H1 (cell line): ENCODE data around the gene ORC6. TPM values are rescaled to one million over a fixed set of nuclear protein-coding genes. Genes with fewer than 3 reads are reported as not detected.

Experiments used
- CTCF ChIA-PET: fragments of 300-600 bp; sonication (Branson Sonifier 250); formaldehyde crosslinking; loops from one replicate; lab custom pipeline; 2021; ENCODE audit not compliant: partially characterized antibody; lab: Charles Lee
- POLR2A ChIA-PET: fragments of 300-600 bp; sonication (Branson Sonifier 250); formaldehyde crosslinking; loops from one replicate; lab custom pipeline; 2021; ENCODE audit warnings: inconsistent platforms; ENCODE audit not compliant: partially characterized antibody; lab: Charles Lee
- DNase-seq, 2 experiments: peaks; one replicate each; pipeline versions ENCODE4 v3.0.0 to v3.0.0-alpha.2; 2010 to 2022; ENCODE audit warnings: low spot score in 2 of 2, low read depth in 1 of 2, mixed read lengths in 1 of 2
- FAIRE-seq: peaks from 2 replicates; lab custom pipeline; 2011; peaks lifted over from hg19 to GRCh38; lab: Jason Lieb, UNC
- H2AFZ ChIP-seq: 2 replicates; pipeline ENCODE4 v1.8.1; 2012; ENCODE audit warnings: low read length, inconsistent platforms
- H2AK5ac ChIP-seq: 2 replicates; pipeline ENCODE4 v1.6.1; 2013; ENCODE audit warnings: low read depth, low read length
- H2BK120ac ChIP-seq: replicated peaks from 2 replicates; pipeline ENCODE3; 2013; ENCODE audit warnings: low read depth, low read length, inconsistent platforms
- H2BK12ac ChIP-seq: 2 replicates; pipeline ENCODE4 v1.6.1; 2013; ENCODE audit warnings: low read depth, low read length
- H2BK15ac ChIP-seq: 2 replicates; pipeline ENCODE4 v1.6.1; 2013; ENCODE audit warnings: low read length
- H2BK20ac ChIP-seq: 2 replicates; pipeline ENCODE4 v1.6.1; 2013; ENCODE audit warnings: low read length
- H2BK5ac ChIP-seq: 2 replicates; pipeline ENCODE4 v1.6.1; 2013; ENCODE audit warnings: low read depth, low read length
- H3K14ac ChIP-seq: 2 replicates; pipeline ENCODE4 v1.6.1; 2013; ENCODE audit warnings: inconsistent platforms; ENCODE audit not compliant: insufficient read length
- H3K18ac ChIP-seq: 2 replicates; pipeline ENCODE4 v1.6.1; 2013; ENCODE audit warnings: low read length; ENCODE audit errors: extremely low read depth
- H3K23ac ChIP-seq: 2 replicates; pipeline ENCODE4 v1.6.1; 2013; ENCODE audit warnings: inconsistent platforms; ENCODE audit not compliant: insufficient read length
- H3K23me2 ChIP-seq: 2 replicates; pipeline ENCODE4 v1.6.1; 2013; ENCODE audit warnings: low read depth, low read length
- H3K27ac ChIP-seq: 2 replicates; pipeline ENCODE4 v1.6.1; 2011; ENCODE audit warnings: low read depth, low read length, inconsistent platforms
- H3K27me3 ChIP-seq, 4 experiments: replicated peaks in 1 of 4; 1 replicate in 1 of 4; 2 replicates in 3 of 4; pipeline versions ENCODE4 v1.6.1 to v1.8.1; 2011 to 2013; ENCODE audit warnings: low read length in 3 of 4, mild to moderate bottlenecking in 3 of 4, inconsistent platforms in 2 of 4, mixed read lengths in 2 of 4, moderate library complexity in 1 of 4; ENCODE audit not compliant: control insufficient read depth in 3 of 4, insufficient read depth in 3 of 4; ENCODE audit errors: extremely low read depth in 1 of 4
- H3K36me3 ChIP-seq, 4 experiments: 2 replicates each; pipeline versions ENCODE4 v1.6.1 to v1.8.1; 2011 to 2013; ENCODE audit warnings: mild to moderate bottlenecking in 4 of 4, low read length in 3 of 4, moderate library complexity in 2 of 4, control low read depth in 1 of 4, inconsistent platforms in 1 of 4; ENCODE audit not compliant: insufficient read depth in 4 of 4, control insufficient read depth in 2 of 4
- H3K4ac ChIP-seq: replicated peaks from 2 replicates; pipeline ENCODE3; 2013; ENCODE audit warnings: low read length, low read depth, mixed read lengths, inconsistent platforms; ENCODE audit not compliant: insufficient read length
- H3K4me1 ChIP-seq, 4 experiments: replicated peaks in 1 of 4; 1 replicate in 1 of 4; 2 replicates in 3 of 4; pipeline versions ENCODE4 v1.6.1 to v1.8.1; 2011 to 2013; ENCODE audit warnings: low read length in 3 of 4, inconsistent platforms in 2 of 4, mixed read lengths in 1 of 4; ENCODE audit not compliant: insufficient read depth in 4 of 4, control insufficient read depth in 3 of 4
- H3K4me2 ChIP-seq, 2 experiments: 2 replicates each; pipeline versions ENCODE4 v1.6.1 to v1.8.1; 2011 to 2013; ENCODE audit warnings: low read depth in 2 of 2, low read length in 2 of 2, control low read depth in 1 of 2, inconsistent platforms in 1 of 2, mild to moderate bottlenecking in 1 of 2; ENCODE audit not compliant: insufficient read depth in 1 of 2
- H3K4me3 ChIP-seq, 4 experiments: fragments of 200-600, 300-600 bp in 1 of 4; sonication (generic), shearing (Covaris generic), sonication (Bioruptor Twin) in 1 of 4; 2 replicates each; pipeline versions ENCODE4 v1.5.1 to v1.8.1; 2011 to 2016; ENCODE audit warnings: low read length in 4 of 4, low read depth in 3 of 4, control low read depth in 2 of 4, inconsistent platforms in 2 of 4, mild to moderate bottlenecking in 2 of 4, mixed read lengths in 1 of 4, moderate library complexity in 1 of 4; ENCODE audit not compliant: insufficient read depth in 2 of 4; ENCODE audit errors: extremely low read depth in 1 of 4
- H3K56ac ChIP-seq: replicated peaks from 2 replicates; pipeline ENCODE3; 2013; ENCODE audit warnings: low read depth, mild to moderate bottlenecking, mixed read lengths, low read length, inconsistent platforms; ENCODE audit not compliant: insufficient read length
- H3K79me1 ChIP-seq: 2 replicates; pipeline ENCODE4 v1.6.1; 2013; ENCODE audit warnings: low read depth, low read length, control low read depth
- H3K79me2 ChIP-seq, 2 experiments: 2 replicates each; pipeline versions ENCODE4 v1.6.1 to v1.8.1; 2012 to 2013; ENCODE audit warnings: low read length in 2 of 2, mild to moderate bottlenecking in 2 of 2, inconsistent platforms in 1 of 2; ENCODE audit not compliant: insufficient read depth in 2 of 2, control insufficient read depth in 1 of 2
- H3K9ac ChIP-seq, 4 experiments: replicated peaks in 1 of 4; 1 replicate in 1 of 4; 2 replicates in 3 of 4; pipeline versions ENCODE4 v1.6.1 to v1.8.1; 2011 to 2013; ENCODE audit warnings: low read depth in 3 of 4, low read length in 3 of 4, control low read depth in 2 of 4, mild to moderate bottlenecking in 2 of 4, moderate library complexity in 2 of 4, inconsistent platforms in 1 of 4; ENCODE audit errors: extremely low read depth in 1 of 4
- H3K9me3 ChIP-seq, 2 experiments: 2 replicates each; pipeline versions ENCODE4 v1.6.1 to v1.8.1; 2012 to 2013; ENCODE audit warnings: mild to moderate bottlenecking in 2 of 2, moderate library complexity in 2 of 2, control low read depth in 1 of 2, inconsistent platforms in 1 of 2, low read depth in 1 of 2, low read length in 1 of 2, mixed read lengths in 1 of 2; ENCODE audit not compliant: insufficient read depth in 2 of 2
- H4K20me1 ChIP-seq, 2 experiments: replicated peaks in 1 of 2; 2 replicates each; pipeline versions ENCODE3 to v1.8.1; 2011 to 2013; ENCODE audit warnings: inconsistent platforms in 2 of 2, low read length in 2 of 2, mild to moderate bottlenecking in 1 of 2; ENCODE audit not compliant: insufficient read depth in 2 of 2, control insufficient read depth in 1 of 2
- H4K5ac ChIP-seq: 2 replicates; pipeline ENCODE4 v1.6.1; 2013; ENCODE audit warnings: low read length, low read depth, mixed read lengths, inconsistent platforms; ENCODE audit not compliant: insufficient read length
- H4K8ac ChIP-seq: 2 replicates; pipeline ENCODE4 v1.8.0; 2013; ENCODE audit warnings: mild to moderate bottlenecking, moderate library complexity, low read length, inconsistent platforms; ENCODE audit not compliant: insufficient read depth; ENCODE audit errors: extremely low read depth
- H4K91ac ChIP-seq: replicated peaks from 2 replicates; pipeline ENCODE3; 2013; ENCODE audit warnings: low read length, mixed read lengths, inconsistent platforms; ENCODE audit not compliant: insufficient read length
- ASH2L ChIP-seq: fragments of 200-600, 300-600 bp; sonication (generic); IDR thresholded peaks from one replicate; pipeline ENCODE4 v1.7.1; 2017; ENCODE audit warnings: low read length
- CTBP2 ChIP-seq: IDR thresholded peaks from 2 replicates; pipeline ENCODE4 v1.7.0; 2011; ENCODE audit warnings: borderline replicate concordance, mild to moderate bottlenecking, moderate library complexity, mixed read lengths, low read length; ENCODE audit not compliant: insufficient read depth, insufficient read length
- KDM4A ChIP-seq: IDR thresholded peaks from one replicate; pipeline ENCODE4 v1.7.1; 2012; ENCODE audit warnings: low read depth, mild to moderate bottlenecking, moderate library complexity, low read length, inconsistent platforms; ENCODE audit not compliant: severe bottlenecking
- RXRA ChIP-seq: IDR thresholded peaks from 2 replicates; pipeline ENCODE4 v1.6.1; 2011; ENCODE audit warnings: low read depth, mild to moderate bottlenecking, low read length, moderate library complexity; ENCODE audit not compliant: insufficient read depth
- WGBS, 2 experiments: shearing (Covaris generic) in 1 of 2; methylation state at CpG; one replicate each; pipeline versions ENCODE4 v1.1.6 to v1.1.7; 2013 to 2015; ENCODE audit warnings: low lambda C conversion rate in 2 of 2, mixed read lengths in 2 of 2, inconsistent platforms in 1 of 2, low coverage in 1 of 2, missing lambda C conversion rate in 1 of 2; ENCODE audit not compliant: insufficient replicate concordance in 2 of 2, insufficient coverage in 1 of 2, insufficient read length in 1 of 2; ENCODE audit errors: extremely low coverage in 1 of 2, missing lambda C conversion rate in 1 of 2; 5-methylcytosine and 5-hydroxymethylcytosine counted together
- long read RNA-seq, 2 experiments: library from RNA in 1 of 2; library from capped mRNA in 1 of 2; stranded (forward); transcript quantifications; one replicate each; pipeline ENCODE4 v2.0.0, GENCODE V29; 2021; ENCODE audit warnings: inconsistent platforms in 1 of 2
- polyA minus RNA-seq, 3 experiments: library from RNA; depleted of rRNA, polyadenylated mRNA; stranded (reverse); fragments of >200 nt; gene quantifications; 1 replicate in 2 of 3; 2 replicates in 1 of 3; pipeline ENCODE4 v1.2.3, GENCODE V29; 2011
- polyA plus RNA-seq, 7 experiments: library from polyadenylated mRNA; depleted of rRNA in 3 of 7; stranded (reverse) in 5 of 7; unstranded in 2 of 7; fragments of >200 nt in 5 of 7; fragments of 200-250 nt in 2 of 7; gene quantifications; 1 replicate in 5 of 7; 2 replicates in 1 of 7; 4 replicates in 1 of 7; pipeline versions ENCODE4 v1.2.1 to v1.2.3, GENCODE V29; 2011 to 2013; ENCODE audit warnings: missing spikeins in 2 of 7, mixed read lengths in 2 of 7
- total RNA-seq: library from RNA; stranded (reverse); fragmentation: NEBNext Ultra II Directional; extraction: Animal tissue kit (Norgen Biotek cat#: 25700); gene quantifications from 2 replicates; pipeline ENCODE4 v1.2.1, GENCODE V29; 2021

The ORC6 gene, protein sequence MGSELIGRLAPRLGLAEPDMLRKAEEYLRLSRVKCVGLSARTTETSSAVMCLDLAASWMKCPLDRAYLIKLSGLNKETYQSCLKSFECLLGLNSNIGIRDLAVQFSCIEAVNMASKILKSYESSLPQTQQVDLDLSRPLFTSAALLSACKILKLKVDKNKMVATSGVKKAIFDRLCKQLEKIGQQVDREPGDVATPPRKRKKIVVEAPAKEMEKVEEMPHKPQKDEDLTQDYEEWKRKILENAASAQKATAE
- 64.7 and 67.4 TPM in 2 replicates for total RNA-seq
- polyA plus RNA-seq (2011; rRNA removed), result 35.5 and 41.8 TPM in 2 replicates
- 62.5 TPM for polyA plus RNA-seq (2011; cell fraction: cytosol; rRNA removed)
- polyA plus RNA-seq (2011; cell fraction: nucleus; rRNA removed), result 25.9 TPM
- polyA plus RNA-seq (2012, experiment 1 of 2), result 47.4 to 82.9 TPM (median 54.8 TPM) in 4 replicates
- 17.7 TPM for polyA plus RNA-seq (2012, experiment 2 of 2)
- polyA plus RNA-seq (2013, experiment 1 of 2), result 55.4 TPM
- polyA plus RNA-seq (2013, experiment 2 of 2), result 51.6 TPM
- 19.1 and 19.2 TPM in 2 replicates for polyA minus RNA-seq (2011; rRNA and poly(A)+ RNA removed)
- 27.4 TPM for polyA minus RNA-seq (2011; cell fraction: cytosol; rRNA and poly(A)+ RNA removed)
- polyA minus RNA-seq (2011; cell fraction: nucleus; rRNA and poly(A)+ RNA removed), result 35.2 TPM
- long read RNA-seq, experiment 1, transcript ORC6-201 (7 exons, 1,628 nt), result major isoform, 12 of 26 reads
- long read RNA-seq, experiment 1, partial matches to known transcripts, result 0 of 26 reads
- long read RNA-seq, experiment 1, other reads (novel, unspliced or antisense), result 11 of 26 reads
- long read RNA-seq, experiment 2, transcript ORC6-201 (7 exons, 1,628 nt), result major isoform, 48 of 59 reads
- long read RNA-seq, experiment 2, transcript ORC6-207 (4 exons, 1,833 nt), result minor isoform, 6 of 59 reads
- long read RNA-seq, experiment 2, partial matches to known transcripts, result 2 of 59 reads
- long read RNA-seq, experiment 2, other reads (novel, unspliced or antisense), result 3 of 59 reads

DNA sequence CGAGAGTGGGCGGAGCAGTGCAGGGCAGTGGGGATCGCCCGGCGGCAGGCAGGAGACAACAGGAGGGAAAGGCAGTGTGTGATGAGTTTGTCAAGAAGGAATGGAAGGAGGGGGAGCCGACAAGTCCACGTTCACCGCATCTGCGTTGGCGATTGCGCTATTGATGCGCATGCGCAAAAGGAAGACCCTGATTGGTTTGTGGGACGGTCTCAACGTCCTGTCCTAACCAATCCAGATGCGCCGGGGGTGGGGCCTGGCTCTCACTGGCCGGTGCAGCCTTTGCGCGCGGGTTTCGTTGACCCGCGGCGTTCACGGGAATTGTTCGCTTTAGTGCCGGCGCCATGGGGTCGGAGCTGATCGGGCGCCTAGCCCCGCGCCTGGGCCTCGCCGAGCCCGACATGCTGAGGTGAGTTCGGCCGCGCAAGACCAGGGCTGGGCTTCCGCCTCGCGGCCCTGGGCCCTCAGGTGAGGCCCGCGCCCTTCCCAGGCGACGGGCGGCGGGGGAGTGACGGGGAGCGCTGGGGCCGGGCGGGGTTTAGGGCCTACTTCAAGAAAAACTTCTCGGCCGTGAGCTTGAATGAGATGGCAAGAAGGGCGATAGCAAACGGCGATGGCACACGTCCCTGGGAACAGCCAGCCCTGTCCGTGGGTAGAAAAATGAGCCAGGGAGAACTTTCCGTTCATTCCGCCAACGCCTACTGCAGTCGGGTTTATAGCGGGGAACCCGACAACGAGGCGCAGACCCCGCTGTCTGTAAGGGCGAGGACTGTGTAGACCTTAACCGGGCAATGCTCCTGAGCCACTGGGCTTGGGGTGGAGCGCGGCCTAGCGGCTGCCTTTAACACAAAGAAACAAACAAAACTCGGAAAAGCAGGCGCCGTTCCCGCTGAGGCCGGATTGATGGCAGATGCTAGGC lies at the start of gene ORC6:
TSS of gene ORC6 (plus strand) at position 295 of the 916 bp plus-strand sequence. CDS start at position 342, 47 bp downstream.
- peaks cover 26 to 72% of the 10 kb centered on the region in 2 experiments for H3K79me2 ChIP-seq
- peak within 1 kb of the TSS; percentile 100 for H4K91ac ChIP-seq
- peak within 1 kb of the TSS; percentile 96 for H2BK5ac ChIP-seq
- H2BK20ac ChIP-seq, result no peak within 1 kb of the TSS
- H3K4me3 ChIP-seq, result peak within 1 kb of the TSS; percentile 88 to 96 (median 92)
- peak within 1 kb of the TSS; percentile 54 for H2BK15ac ChIP-seq
- CTCF ChIA-PET, result interaction anchor here (1.0 to 3.7 kb wide), 7 partner anchors 10 to 111 kb away, joined by 3 to 19 read pairs (median 6); no protein-coding TSS in a partner anchor
- no peak within 1 kb of the TSS for H2AK5ac ChIP-seq
- peak within 1 kb of the TSS; percentile 100 for H3K4ac ChIP-seq
- H3K23ac ChIP-seq, result no peak within 1 kb of the TSS
- peak within 1 kb of the TSS; percentile 99 for H4K8ac ChIP-seq
- H2BK12ac ChIP-seq, result peak within 1 kb of the TSS; percentile 98
- peak within 1 kb of the TSS; percentile 100 for H4K5ac ChIP-seq
- peaks cover 7 to 28% (median 19%) of the 10 kb centered on the region in 4 experiments for H3K36me3 ChIP-seq
- no peaks in the 10 kb centered on the region for H3K27me3 ChIP-seq
- peak within 1 kb of the TSS; percentile 96 for H3K18ac ChIP-seq
- peak; percentile 81 to 97 for DNase-seq
- peak within 1 kb of the TSS; percentile 98 for H2AFZ ChIP-seq
- H3K23me2 ChIP-seq, result peaks cover 13% of the 10 kb centered on the region
- no peaks in the 10 kb centered on the region for H3K9me3 ChIP-seq
- H3K4me2 ChIP-seq, result peak within 1 kb of the TSS; percentile 76 to 96
- peaks cover 2 to 13% (median 5%) of the 10 kb centered on the region in 4 experiments; a peak in 5 of 7 replicates for H3K4me1 ChIP-seq
- POLR2A ChIA-PET, result interaction anchor here (0.6 to 1.9 kb wide), 15 partner anchors 8 to 240 kb away, joined by 3 to 10 read pairs (median 3); partner anchors contain the start of gene GPT2
- H3K79me1 ChIP-seq, result no peaks in the 10 kb centered on the region; the same call in 1 of the 2 replicates
- H2BK120ac ChIP-seq, result peak within 1 kb of the TSS; percentile 99
- H3K56ac ChIP-seq, result peak within 1 kb of the TSS; percentile 98
- FAIRE-seq, result peak; percentile 50
- 2% methylated on average over 63 of the region's 79 CpGs; no CpG with 5 or more reads in 1 of the 2 experiments for WGBS, 2 experiments
- H4K20me1 ChIP-seq, result peaks cover 23 to 25% of the 10 kb centered on the region in 2 experiments
- peak within 1 kb of the TSS; percentile 89 for H3K27ac ChIP-seq
- H3K14ac ChIP-seq, result peak within 1 kb of the TSS; percentile 100
- H3K9ac ChIP-seq, result peak within 1 kb of the TSS; percentile 95 to 98 (median 96)
- TF ChIP-seq ASH2L (no peak), KDM4A (peak; percentile 15), RXRA (no peak), CTBP2 (no peak)
